ENCODE measurements around the gene IFRD1. TPM values are rescaled to one million over a fixed set of nuclear protein-coding genes. Genes with fewer than 3 reads are reported as not detected.
"Not testable (repeated sequence)": the region's sequence is repeated elsewhere in the genome, so short reads cannot be mapped to it uniquely, and the experiment has no call there.

The IFRD1 gene
- total and polyA plus RNA-seq, 3 experiments from 2014 or later, result 37.9 to 58.8 (median 56.6) TPM

- Mint-ChIP-seq H3K4me3 (peak overlapping the region in 2 of 7 donors; percentile 4 to 28), H3K36me3 (peaks cover 6 to 45% (median 7%) of the 10 kb centered on the region in 3 donors), H3K4me1 (peaks cover 30 to 51% (median 45%) of the 10 kb centered on the region in 3 donors)
- H3K27me3 Mint-ChIP-seq; POLR2A ChIA-PET; CTCF ChIA-PET; H3K27me3 ChIP-seq (ENCODE audit: insufficient read depth, low read length, poor library complexity, severe bottlenecking); H3K9me3 ChIP-seq (ENCODE audit: low read length); H3K27ac Mint-ChIP-seq; DNase-seq; H3K4me3 ChIP-seq (ENCODE audit: low read length); H3K27ac ChIP-seq (ENCODE audit: low read depth, low read length); H3K9me3 Mint-ChIP-seq: not testable (repeated sequence)
- H3K4me1 ChIP-seq (ENCODE audit: insufficient read depth, low read length), result peaks cover 23% of the 10 kb centered on the region
- peaks cover 16% of the 10 kb centered on the region for H3K36me3 ChIP-seq (ENCODE audit: insufficient read depth, low read length)
These were observed 3.9 kb downstream of the IFRD1 start for GRCh38 chr7:112454191-112454590.

GRCh38 chr7:112459645-112460044, 9.4 kb downstream of the IFRD1 start:
- no peak for DNase-seq
- Histone ChIP-seq H3K9me3 (ENCODE audit: low read length) (no peaks in the 10 kb centered on the region), H3K4me3 (ENCODE audit: low read length) (no peak overlapping the region), H3K27ac (ENCODE audit: low read depth, low read length) (no peak overlapping the region), H3K36me3 (ENCODE audit: insufficient read depth, low read length) (peaks cover 26% of the 10 kb centered on the region), H3K27me3 (ENCODE audit: insufficient read depth, low read length, poor library complexity, severe bottlenecking) (no peaks in the 10 kb centered on the region), H3K4me1 (ENCODE audit: insufficient read depth, low read length) (no peaks in the 10 kb centered on the region)
- Mint-ChIP-seq H3K9me3 (no peaks in the 10 kb centered on the region), H3K4me1 (peaks cover 6 to 22% (median 11%) of the 10 kb centered on the region in 3 donors), H3K36me3 (peaks cover 13 to 85% (median 27%) of the 10 kb centered on the region in 3 donors), H3K27me3 (no peaks in the 10 kb centered on the region), H3K4me3 (no peak overlapping the region), H3K27ac (peak overlapping the region in 1 of 8 donors; percentile 8)
- CTCF ChIA-PET, result interaction anchor here (1.2 kb wide), 1 partner anchor 9 kb away, joined by 3 read pairs; the partner anchor contains the start of gene IFRD1
- POLR2A ChIA-PET, result interaction anchor here (2.0 kb wide), 1 partner anchor 9 kb away, joined by 8 read pairs; the partner anchor contains the start of gene IFRD1

- peaks cover 17 to 87% (median 33%) of the 10 kb centered on the region in 3 donors for H3K36me3 Mint-ChIP-seq
- H3K4me3 Mint-ChIP-seq, result no peak overlapping the region
- no peaks in the 10 kb centered on the region for H3K27me3 ChIP-seq (ENCODE audit: insufficient read depth, low read length, poor library complexity, severe bottlenecking)
- peak overlapping the region in 2 of 8 donors; percentile 1 to 74 for H3K27ac Mint-ChIP-seq
- no peaks in the 10 kb centered on the region for H3K9me3 ChIP-seq (ENCODE audit: low read length)
- no peak for DNase-seq
- H3K4me3 ChIP-seq (ENCODE audit: low read length), result no peak overlapping the region
- H3K27ac ChIP-seq (ENCODE audit: low read depth, low read length), result no peak overlapping the region
- H3K4me1 Mint-ChIP-seq, result peaks cover 14 to 17% (median 14%) of the 10 kb centered on the region in 3 donors
- H3K9me3 Mint-ChIP-seq, result no peaks in the 10 kb centered on the region
- no peaks in the 10 kb centered on the region for H3K4me1 ChIP-seq (ENCODE audit: insufficient read depth, low read length)
- no peaks in the 10 kb centered on the region for H3K27me3 Mint-ChIP-seq
- H3K36me3 ChIP-seq (ENCODE audit: insufficient read depth, low read length), result peaks cover 12% of the 10 kb centered on the region
- ChIA-PET CTCF (no interaction called here), POLR2A (no interaction called here)
These were observed 12.0 kb downstream of the IFRD1 start for GRCh38 chr7:112462236-112462635.

GRCh38 chr7:112467867-112468266, 17.6 kb downstream of the IFRD1 start:
- peak overlapping the region in 1 of 8 donors; percentile 51 for H3K27ac Mint-ChIP-seq
- Histone ChIP-seq H3K27ac (ENCODE audit: low read depth, low read length) (no peak overlapping the region), H3K9me3 (ENCODE audit: low read length) (no peaks in the 10 kb centered on the region), H3K27me3 (ENCODE audit: insufficient read depth, low read length, poor library complexity, severe bottlenecking) (no peaks in the 10 kb centered on the region), H3K4me3 (ENCODE audit: low read length) (no peak overlapping the region), H3K4me1 (ENCODE audit: insufficient read depth, low read length) (no peaks in the 10 kb centered on the region), H3K36me3 (ENCODE audit: insufficient read depth, low read length) (peaks cover 20% of the 10 kb centered on the region)
- POLR2A ChIA-PET, result no interaction called here
- H3K27me3 Mint-ChIP-seq, result no peaks in the 10 kb centered on the region
- DNase-seq, result no peak
- CTCF ChIA-PET, result no interaction called here
- H3K4me3 Mint-ChIP-seq, result no peak overlapping the region
- H3K9me3 Mint-ChIP-seq, result no peaks in the 10 kb centered on the region
- peaks cover 18 to 87% (median 36%) of the 10 kb centered on the region in 3 donors for H3K36me3 Mint-ChIP-seq
- peaks cover 10 to 22% (median 21%) of the 10 kb centered on the region in 3 donors for H3K4me1 Mint-ChIP-seq

GRCh38 chr7:112470194-112470593, 19.9 kb downstream of the IFRD1 start:
- H3K9me3 ChIP-seq (ENCODE audit: low read length), result no peaks in the 10 kb centered on the region
- Mint-ChIP-seq H3K27me3 (no peaks in the 10 kb centered on the region), H3K9me3 (no peaks in the 10 kb centered on the region), H3K27ac (no peak overlapping the region), H3K4me3 (no peak overlapping the region), H3K4me1 (peaks cover 5 to 16% (median 15%) of the 10 kb centered on the region in 3 donors), H3K36me3 (peaks cover 14 to 82% (median 33%) of the 10 kb centered on the region in 3 donors)
- ChIA-PET CTCF (no interaction called here), POLR2A (no interaction called here)
- H3K36me3 ChIP-seq (ENCODE audit: insufficient read depth, low read length), result peaks cover 20% of the 10 kb centered on the region
- no peak overlapping the region for H3K4me3 ChIP-seq (ENCODE audit: low read length)
- H3K4me1 ChIP-seq (ENCODE audit: insufficient read depth, low read length), result no peaks in the 10 kb centered on the region
- H3K27me3 ChIP-seq (ENCODE audit: insufficient read depth, low read length, poor library complexity, severe bottlenecking), result no peaks in the 10 kb centered on the region
- H3K27ac ChIP-seq (ENCODE audit: low read depth, low read length), result no peak overlapping the region
- DNase-seq, result no peak

- POLR2A ChIA-PET, result no interaction called here
- Mint-ChIP-seq H3K9me3 (no peaks in the 10 kb centered on the region), H3K36me3 (peaks cover 15 to 67% (median 23%) of the 10 kb centered on the region in 3 donors), H3K27ac (peak overlapping the region in 2 of 8 donors; percentile 54 to 70), H3K27me3 (no peaks in the 10 kb centered on the region), H3K4me1 (peaks cover 0 to 10% (median 6%) of the 10 kb centered on the region in 3 donors), H3K4me3 (no peak overlapping the region)
- DNase-seq, result no peak
- Histone ChIP-seq H3K27me3 (ENCODE audit: insufficient read depth, low read length, poor library complexity, severe bottlenecking) (no peaks in the 10 kb centered on the region), H3K9me3 (ENCODE audit: low read length) (no peaks in the 10 kb centered on the region), H3K4me1 (ENCODE audit: insufficient read depth, low read length) (no peaks in the 10 kb centered on the region), H3K27ac (ENCODE audit: low read depth, low read length) (no peak overlapping the region), H3K4me3 (ENCODE audit: low read length) (no peak overlapping the region), H3K36me3 (ENCODE audit: insufficient read depth, low read length) (peaks cover 22% of the 10 kb centered on the region)
- CTCF ChIA-PET, result no interaction called here
These were observed 26.3 kb downstream of the IFRD1 start for GRCh38 chr7:112476390-112477052.

GRCh38 chr7:112481121-112481736, 31.0 kb downstream of the IFRD1 start:
- H3K36me3 ChIP-seq (ENCODE audit: insufficient read depth, low read length), result peaks cover 2% of the 10 kb centered on the region
- Mint-ChIP-seq H3K36me3 (peaks cover under 1 to 27% (median 4%) of the 10 kb centered on the region in 3 donors), H3K9me3 (no peaks in the 10 kb centered on the region), H3K27ac (no peak overlapping the region), H3K4me1 (peaks cover 0 to 7% (median 4%) of the 10 kb centered on the region in 3 donors), H3K27me3 (no peaks in the 10 kb centered on the region), H3K4me3 (no peak overlapping the region)
- no peak for DNase-seq
- no peak overlapping the region for H3K4me3 ChIP-seq (ENCODE audit: low read length)
- no peaks in the 10 kb centered on the region for H3K9me3 ChIP-seq (ENCODE audit: low read length)
- CTCF ChIA-PET, result interaction anchor here (1.3 kb wide), 1 partner anchor 9 kb away, joined by 4 read pairs; no protein-coding TSS in a partner anchor
- POLR2A ChIA-PET, result no interaction called here
- no peaks in the 10 kb centered on the region for H3K27me3 ChIP-seq (ENCODE audit: insufficient read depth, low read length, poor library complexity, severe bottlenecking)
- H3K27ac ChIP-seq (ENCODE audit: low read depth, low read length), result no peak overlapping the region
- H3K4me1 ChIP-seq (ENCODE audit: insufficient read depth, low read length), result no peaks in the 10 kb centered on the region

All from CD8-positive, alpha-beta memory T cell (primary cell).